ENCODE results near the gene TCEANC2. TPM values are rescaled to one million over a fixed set of nuclear protein-coding genes. Genes with fewer than 3 reads are reported as not detected.

The TCEANC2 gene
- total RNA-seq, 1 experiment from 2014 or later, result 5.3 TPM

GRCh38 chr1:54095546-54096226, 42.3 kb downstream of the TCEANC2 start:
- no peak overlapping the region for H2BK5ac ChIP-seq (ENCODE audit: insufficient read length, low read length)
- no peak overlapping the region for H3K4me2 ChIP-seq (ENCODE audit: insufficient read depth, insufficient read length, low read length)
- no peak for DNase-seq
- H2AK5ac ChIP-seq (ENCODE audit: insufficient read length, low read length), result no peak overlapping the region
- no peak overlapping the region for H4K5ac ChIP-seq (ENCODE audit: insufficient read length, low read depth, low read length)
- no CpG with 5 or more reads among the region's 8 CpGs for WGBS (ENCODE audit: extremely low coverage, insufficient read length, low lambda C conversion rate)
- no peak overlapping the region for H2BK120ac ChIP-seq (ENCODE audit: low read depth, low read length, poor library complexity, severe bottlenecking)
- no peak overlapping the region for H3K27ac ChIP-seq (ENCODE audit: insufficient read length, low read depth, low read length)
- no peak overlapping the region for H3T11ph ChIP-seq (ENCODE audit: low read length)
- no peak overlapping the region for H3K4ac ChIP-seq (ENCODE audit: low read depth, low read length)
- H3K4me1 ChIP-seq (ENCODE audit: insufficient read depth, low read length), result no peaks in the 10 kb centered on the region
- H3K9me3 Mint-ChIP-seq, result no peaks in the 10 kb centered on the region
- no peak overlapping the region for H3K18ac ChIP-seq (ENCODE audit: insufficient read length, low read depth, low read length)
- no peaks in the 10 kb centered on the region; the same call in 1 of the 2 replicates for H3K27me3 Mint-ChIP-seq (ENCODE audit: low read depth)
- no peak overlapping the region for H3K23ac ChIP-seq (ENCODE audit: insufficient read length, low read depth, low read length)
- H3K79me2 ChIP-seq (ENCODE audit: insufficient read depth, low read length), result no peaks in the 10 kb centered on the region
- peaks cover 5 to 10% of the 10 kb centered on the region in 2 experiments; a peak in 3 of 4 replicates for H3K4me1 Mint-ChIP-seq
- H3K27me3 ChIP-seq (ENCODE audit: insufficient read depth, low read length), result no peaks in the 10 kb centered on the region
- no peaks in the 10 kb centered on the region for H3K23me2 ChIP-seq (ENCODE audit: insufficient read length, low read depth, low read length, poor library complexity, severe bottlenecking)
- H3K36me3 Mint-ChIP-seq (ENCODE audit: insufficient read depth in 1 of 3, low read depth in 3 of 3), result peaks cover 0 to 1% (median 0%) of the 10 kb centered on the region in 3 experiments; a peak in 2 of 7 replicates
- H3K4me3 Mint-ChIP-seq, result no peak overlapping the region
- no peak overlapping the region for H2BK12ac ChIP-seq (ENCODE audit: insufficient read length, low read depth, low read length)
- no peaks in the 10 kb centered on the region for H4K20me1 ChIP-seq (ENCODE audit: control insufficient read depth, insufficient read depth, insufficient read length)
- no peaks in the 10 kb centered on the region for H3K9me3 ChIP-seq (ENCODE audit: control insufficient read depth, low read depth, low read length)
- no peaks in the 10 kb centered on the region for H3K79me1 ChIP-seq (ENCODE audit: insufficient read depth, low read depth, low read length, poor library complexity, severe bottlenecking)
- no peak overlapping the region; a peak in 1 of 7 replicates for H3K27ac Mint-ChIP-seq
- H4K8ac ChIP-seq (replicated peaks; ENCODE audit: insufficient read length, low read depth, low read length), result no peak overlapping the region
- H2AFZ ChIP-seq (ENCODE audit: low read length), result no peak overlapping the region
- no peak overlapping the region for H3K9ac ChIP-seq (ENCODE audit: extremely low read depth, insufficient read length, low read length)
- no peak overlapping the region for H2BK20ac ChIP-seq (ENCODE audit: low read depth, low read length, poor library complexity, severe bottlenecking)
- no peak overlapping the region for H4K91ac ChIP-seq (ENCODE audit: insufficient read length, low read depth, low read length)
- H3K56ac ChIP-seq (ENCODE audit: insufficient read length, low read depth, low read length), result no peak overlapping the region
- TF ChIP-seq CTCF (conservative IDR thresholded peaks at IDR 0.05), result no peak
- no peak overlapping the region for H3K14ac ChIP-seq (ENCODE audit: insufficient read depth, low read length)
- no peak overlapping the region for H2BK15ac ChIP-seq (ENCODE audit: low read depth, low read length)
